ENCODE data around the gene SCGN.

The SCGN gene, protein sequence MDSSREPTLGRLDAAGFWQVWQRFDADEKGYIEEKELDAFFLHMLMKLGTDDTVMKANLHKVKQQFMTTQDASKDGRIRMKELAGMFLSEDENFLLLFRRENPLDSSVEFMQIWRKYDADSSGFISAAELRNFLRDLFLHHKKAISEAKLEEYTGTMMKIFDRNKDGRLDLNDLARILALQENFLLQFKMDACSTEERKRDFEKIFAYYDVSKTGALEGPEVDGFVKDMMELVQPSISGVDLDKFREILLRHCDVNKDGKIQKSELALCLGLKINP

DNA sequence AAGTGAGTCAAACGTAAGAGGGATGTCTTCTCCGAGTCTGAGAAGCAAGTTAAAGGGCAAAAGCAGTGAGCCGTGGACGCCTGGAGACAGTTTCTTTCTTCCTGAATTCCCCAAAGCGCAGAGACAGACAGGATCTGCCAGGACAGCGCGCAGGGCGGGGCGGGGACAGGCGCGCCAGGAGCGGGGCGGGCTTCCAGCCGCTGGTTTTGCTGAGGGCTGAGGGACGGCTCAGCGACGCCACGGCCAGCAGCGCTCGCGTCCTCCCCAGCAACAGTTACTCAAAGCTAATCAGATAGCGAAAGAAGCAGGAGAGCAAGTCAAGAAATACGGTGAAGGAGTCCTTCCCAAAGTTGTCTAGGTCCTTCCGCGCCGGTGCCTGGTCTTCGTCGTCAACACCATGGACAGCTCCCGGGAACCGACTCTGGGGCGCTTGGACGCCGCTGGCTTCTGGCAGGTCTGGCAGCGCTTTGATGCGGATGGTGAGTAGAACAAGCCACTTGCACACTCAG is at the start of gene SCGN:
SCGN (plus strand) TSS at position 209 of the 509 bp plus-strand sequence; CDS start at position 398, 189 bp downstream.
- DNase-seq: no peak

DNA sequence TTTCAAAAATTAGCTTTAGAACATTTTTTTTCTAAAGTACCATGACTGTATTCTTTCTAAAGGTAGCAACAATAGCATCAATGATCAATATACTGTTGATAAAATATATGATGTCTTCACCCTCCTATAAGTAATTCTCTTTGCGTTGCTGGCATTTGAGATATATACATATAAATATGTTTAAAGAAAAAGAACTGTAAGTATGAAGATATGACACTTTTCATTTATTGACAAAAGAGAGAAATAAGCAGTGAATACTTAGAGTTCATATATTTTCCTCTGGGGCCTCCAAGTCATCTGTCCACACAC is 49.4 kb upstream of the SCGN start:
- DNase-seq: no peak

DNA sequence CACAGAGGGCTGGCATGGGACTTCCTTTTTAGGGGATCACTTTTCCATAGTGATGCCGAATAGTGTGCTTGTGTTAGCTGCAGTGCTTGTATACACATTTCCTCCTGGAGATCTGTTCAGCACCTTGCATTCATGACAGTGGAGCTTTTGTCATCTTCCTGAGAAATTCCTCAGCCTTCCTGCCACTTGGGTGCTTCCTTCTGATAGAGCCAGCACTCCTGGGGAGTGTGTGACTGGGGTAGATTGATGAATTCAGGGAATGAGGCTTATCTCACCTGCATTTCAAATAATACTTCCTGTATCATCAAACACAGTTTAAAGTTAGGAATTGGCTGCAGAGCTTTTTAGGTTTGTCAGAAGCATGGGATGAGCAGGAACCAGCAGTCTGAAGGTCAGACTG is 48.8 kb upstream of the SCGN start:
- no peak for DNase-seq

DNA sequence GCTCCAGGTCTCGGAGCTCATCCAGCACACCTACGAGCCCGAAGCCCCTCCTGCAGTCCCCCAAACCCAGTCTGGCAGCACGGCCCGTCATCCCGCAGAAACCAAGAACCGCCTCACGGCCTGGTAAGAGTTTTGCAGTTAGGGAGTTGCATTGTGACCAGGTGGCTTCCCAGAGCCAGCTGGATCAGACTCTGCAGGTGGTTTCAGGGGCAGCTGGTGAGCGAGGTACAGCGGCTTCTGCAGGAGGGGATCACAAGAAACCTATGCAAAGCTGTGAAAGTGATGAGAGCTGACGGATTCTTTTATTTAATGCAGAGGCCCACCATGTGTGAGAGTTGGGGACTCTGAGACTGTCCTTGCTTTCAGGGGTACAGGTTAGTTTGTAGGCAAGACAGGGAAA is 45.9 kb upstream of the SCGN start:
- no peak for DNase-seq

DNA sequence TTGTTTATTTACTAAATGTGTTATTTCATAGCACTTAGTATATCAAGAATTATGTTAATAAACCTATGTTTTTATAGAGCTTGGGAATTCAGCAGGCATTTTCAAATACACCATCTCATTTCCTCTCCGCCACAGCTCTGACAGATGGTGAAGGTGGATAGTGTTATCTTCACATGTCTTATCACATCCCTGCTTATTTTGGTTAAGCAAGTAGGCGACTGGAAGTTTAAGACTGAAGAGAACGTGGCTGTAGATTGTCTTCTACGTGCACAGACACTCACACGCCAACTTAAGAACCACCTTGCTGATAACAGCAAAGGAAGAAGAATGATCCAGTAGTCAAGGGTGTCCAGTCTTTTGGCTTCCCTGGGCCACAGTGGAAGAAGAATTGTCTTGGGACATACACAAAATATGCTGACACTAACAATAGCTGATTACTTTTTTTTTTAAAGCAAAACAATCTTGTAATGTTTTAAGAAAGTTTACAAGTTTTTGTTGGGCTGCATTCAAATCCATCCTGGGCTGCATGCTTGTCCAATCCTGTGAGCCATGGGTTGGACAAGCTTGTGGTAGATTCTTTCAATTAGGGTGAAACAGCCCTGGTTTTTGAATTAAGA is 43.3 kb upstream of the SCGN start:
- DNase-seq: no peak

DNA sequence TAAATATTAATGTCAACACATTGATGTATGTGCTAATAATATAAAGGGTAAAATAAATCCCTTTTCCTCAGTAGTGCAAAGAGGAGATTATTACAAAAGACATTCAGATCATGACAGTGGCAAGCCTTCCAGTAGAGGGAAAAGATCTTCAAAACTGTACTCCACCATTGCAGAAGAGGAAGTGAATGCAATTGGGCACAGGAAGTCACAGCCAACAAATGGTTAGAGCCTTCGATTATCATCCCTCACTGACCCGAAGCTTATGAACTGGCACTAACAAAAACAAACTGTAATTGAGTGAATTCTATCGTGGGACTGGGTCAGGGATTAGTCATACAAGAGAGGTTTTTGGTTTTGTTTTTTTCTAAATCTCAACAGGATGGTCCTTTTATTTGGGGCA is 39.3 kb upstream of the SCGN start:
- DNase-seq: no peak

DNA sequence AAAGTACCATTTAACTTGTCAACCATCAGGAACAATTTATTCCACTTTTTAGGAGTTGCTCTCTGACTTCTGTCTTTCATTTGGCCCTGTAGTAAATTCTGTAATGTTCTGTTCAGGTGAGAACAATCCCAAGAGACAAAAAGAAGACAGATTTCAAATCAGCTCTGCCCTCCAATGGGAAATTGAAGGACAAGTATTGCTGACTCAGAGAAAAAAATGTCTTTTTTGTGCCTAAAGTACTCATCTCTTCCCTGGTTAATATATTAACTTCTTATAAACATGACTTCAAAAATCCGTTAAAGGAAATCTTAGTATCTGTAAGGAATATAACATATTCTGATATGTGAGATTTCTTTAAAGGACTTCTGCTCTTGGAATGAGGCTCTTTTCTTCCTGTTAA is 38.6 kb upstream of the SCGN start:
- no peak for DNase-seq

DNA sequence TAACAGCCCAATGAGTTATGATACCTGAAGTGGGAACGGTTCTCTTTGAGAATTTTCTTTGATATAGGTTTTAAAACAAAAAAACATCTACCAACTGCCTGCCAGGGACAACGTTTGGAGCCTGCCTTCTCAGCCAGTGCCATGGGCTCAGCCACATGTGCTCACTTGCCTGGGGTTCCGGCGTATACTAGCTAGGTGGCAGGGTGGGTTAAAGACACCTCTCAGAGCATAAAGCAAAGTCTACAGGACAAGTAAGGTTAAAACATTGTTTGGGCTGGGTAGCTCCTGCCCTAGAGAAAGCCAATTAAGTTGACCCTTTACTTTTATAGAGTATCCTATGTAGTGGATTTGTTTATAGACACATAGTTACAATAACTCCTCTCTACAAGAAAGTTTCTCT is 38.0 kb upstream of the SCGN start:
- no peak for DNase-seq

DNA sequence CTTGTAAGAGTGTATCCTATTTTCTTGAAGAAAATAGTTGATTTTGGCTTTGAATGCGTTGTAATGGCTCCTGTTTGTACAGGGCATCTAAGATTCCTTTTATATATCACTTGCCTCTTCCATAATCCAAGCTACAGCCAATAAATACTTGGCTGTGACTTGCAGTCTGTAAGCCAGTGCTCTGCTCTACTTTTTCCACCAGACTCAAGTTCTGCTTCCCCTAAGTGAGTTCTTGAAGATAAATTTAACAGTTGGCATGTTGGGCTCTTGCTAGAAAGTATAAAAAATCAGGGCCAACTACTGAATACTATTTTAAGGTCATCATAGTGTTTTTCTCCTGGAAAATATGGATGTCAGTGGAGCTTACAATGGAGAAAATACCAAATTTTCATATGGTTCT is 36.5 kb upstream of the SCGN start:
- DNase-seq: no peak

DNA sequence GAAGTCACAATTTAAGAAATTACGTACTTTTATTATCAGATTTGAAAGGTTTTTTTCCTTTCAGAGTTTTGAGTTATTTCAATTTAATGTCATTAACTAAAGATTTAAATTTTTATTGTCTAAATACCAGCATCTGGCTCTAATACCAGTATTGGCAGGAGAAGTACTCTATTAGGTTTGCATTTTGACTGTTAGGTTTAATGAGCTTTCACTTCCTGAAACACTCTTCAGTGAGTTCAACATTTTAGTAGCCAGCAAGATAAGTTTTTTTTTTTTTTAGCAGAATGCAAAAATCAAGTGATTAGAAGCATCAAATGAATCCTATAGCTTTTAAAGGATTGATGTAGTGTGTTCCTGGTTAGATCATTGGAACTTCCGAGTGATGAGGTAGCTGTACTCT is 34.0 kb upstream of the SCGN start:
- DNase-seq: no peak

DNA sequence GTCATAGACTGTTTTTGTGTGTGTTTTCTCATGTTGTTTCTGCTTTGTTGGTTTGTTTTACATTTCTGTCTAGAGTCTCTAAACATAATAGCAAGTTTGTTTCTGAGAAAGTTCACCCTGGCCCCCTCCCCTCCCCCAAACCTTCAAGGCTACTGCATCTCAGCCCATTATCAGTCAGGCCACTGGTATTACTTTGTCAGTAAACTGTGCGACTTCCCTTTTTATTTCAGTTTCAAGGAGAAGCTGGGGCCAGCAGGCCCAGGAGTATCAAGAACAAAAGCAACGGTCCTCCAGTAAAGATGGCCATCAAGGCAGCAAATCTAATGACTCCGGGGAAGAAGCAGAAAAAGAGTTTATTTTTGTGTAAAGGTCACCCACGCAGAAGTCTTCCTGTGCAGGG is 32.8 kb upstream of the SCGN start:
- no peak for DNase-seq

DNA sequence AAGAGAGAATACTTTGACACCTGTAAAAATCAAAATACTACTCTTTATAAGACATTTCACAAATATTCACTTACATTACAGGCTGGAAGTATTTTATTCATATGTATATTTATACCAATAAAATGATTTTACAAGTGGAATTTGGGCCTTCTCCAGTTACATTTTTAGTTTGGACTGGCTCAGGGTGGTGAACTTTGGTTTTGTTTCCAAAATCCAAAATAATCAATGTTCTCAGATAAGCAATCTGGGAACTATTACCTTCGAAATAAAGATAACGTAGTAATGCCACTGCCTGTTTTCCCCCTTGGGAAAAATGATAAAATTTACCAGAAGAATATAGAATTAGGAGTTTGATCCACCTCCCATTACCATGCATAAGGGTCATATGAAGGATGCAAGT is 31.6 kb upstream of the SCGN start:
- DNase-seq: no peak

DNA sequence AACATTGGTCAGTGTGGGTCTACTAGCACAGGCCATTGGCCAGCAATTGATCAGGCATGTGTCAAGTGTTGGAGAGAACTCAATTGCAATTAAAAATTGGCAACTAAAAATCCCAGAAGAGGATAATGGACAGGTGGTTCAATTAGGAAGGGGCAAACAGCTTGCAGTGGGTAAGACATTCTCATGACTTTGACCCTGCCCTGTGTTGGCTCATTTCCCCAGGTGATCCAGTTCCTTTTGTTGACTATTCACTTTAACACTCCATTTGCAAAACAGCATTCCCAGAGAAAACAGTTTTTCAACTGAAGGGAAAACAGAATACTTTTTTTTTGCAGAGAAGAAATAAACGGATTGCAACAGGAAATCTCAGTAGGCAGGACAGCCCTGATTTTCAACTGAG is 28.9 kb upstream of the SCGN start:
- DNase-seq: no peak

DNA sequence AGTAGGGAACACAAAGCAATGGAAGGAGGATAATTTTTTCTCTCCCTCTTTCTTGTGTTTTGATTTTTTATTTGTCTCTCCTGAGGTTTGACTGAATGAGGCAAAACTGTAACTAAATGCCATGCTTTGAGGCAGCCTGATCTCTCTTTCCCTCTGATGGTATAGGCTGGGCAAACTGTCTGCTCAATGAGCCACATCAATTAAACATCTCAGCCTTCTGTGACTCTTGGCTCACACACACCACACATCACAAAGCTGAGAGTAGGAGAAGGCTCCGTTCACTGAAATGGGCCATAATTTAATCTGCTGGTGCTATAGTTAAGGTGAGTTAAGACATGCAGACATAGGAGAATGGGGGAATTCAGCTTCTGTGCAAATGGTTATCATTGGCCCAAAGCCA is 28.1 kb upstream of the SCGN start:
- DNase-seq: no peak

DNA sequence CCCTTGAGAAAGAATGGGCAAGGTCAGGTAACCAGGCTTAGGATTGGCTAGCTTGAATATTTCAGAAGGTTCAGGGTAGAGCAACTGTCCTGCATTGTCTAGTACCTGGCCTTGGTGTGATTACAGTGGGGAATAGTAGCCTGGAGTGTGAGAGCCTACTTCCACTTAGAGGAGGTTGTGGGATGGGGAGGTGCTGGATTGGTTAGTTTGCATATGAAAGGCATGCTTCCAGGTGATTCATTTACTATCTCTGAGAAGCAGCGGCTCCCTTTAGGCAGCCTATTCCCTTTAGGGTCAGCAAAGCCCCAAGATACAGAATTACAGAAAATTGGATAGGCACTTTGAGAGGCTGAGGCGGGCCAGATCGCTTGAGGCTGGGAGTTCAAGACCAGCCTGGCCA is 25.0 kb upstream of the SCGN start:
- no peak for DNase-seq

DNA sequence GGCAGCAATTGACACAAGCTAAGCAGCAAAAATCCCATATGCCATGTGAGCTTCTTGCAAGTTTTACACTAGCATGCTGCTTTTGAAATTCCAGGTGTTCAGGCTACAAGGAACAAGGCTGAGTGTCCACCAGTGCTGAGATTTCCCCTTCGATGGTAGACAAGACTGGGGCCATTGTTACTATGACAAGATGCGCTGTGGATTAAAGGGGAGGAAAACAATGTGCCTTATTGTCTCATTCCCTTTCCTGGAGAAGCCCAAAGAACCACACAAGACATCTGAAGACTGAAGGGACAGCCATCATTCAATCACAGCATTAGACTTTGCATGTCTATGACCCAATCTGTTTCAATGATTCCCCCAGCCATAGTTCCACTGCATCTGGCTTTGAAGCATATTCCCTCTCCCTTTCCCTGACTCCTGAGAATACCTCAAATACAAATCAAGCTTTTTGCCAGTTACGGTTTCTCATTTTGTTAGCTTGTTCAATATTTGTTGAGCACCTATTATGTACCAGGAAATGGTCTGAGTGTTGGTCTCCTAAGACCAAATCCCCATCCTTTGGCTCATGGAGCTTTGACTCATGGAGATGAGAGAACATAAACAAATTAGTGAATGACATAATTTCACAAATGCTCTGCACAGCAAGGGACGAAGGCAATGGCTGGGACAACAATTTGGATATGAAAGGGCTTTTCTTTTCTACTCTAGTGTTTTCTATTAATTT is 23.4 kb upstream of the SCGN start:
- DNase-seq: no peak

DNA sequence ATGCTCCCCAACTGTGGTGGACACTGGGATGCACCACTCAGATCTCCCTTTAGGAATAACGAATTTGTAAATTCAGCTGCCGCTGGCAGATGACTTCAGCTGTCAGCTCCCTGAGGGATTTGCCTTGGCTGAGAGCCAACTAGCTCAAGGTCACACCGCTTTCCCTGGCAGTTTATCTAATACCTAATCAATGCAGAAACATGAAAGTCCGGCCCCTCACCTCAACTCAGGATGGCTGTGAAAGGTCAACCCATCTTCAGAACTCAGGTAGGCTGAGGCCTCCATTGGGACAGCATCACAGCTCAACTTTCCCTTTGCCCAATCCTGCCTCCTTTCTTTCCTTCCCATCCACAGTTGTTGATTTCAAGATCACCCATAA is 22.8 kb upstream of the SCGN start:
- peak; percentile 36 for DNase-seq

DNA sequence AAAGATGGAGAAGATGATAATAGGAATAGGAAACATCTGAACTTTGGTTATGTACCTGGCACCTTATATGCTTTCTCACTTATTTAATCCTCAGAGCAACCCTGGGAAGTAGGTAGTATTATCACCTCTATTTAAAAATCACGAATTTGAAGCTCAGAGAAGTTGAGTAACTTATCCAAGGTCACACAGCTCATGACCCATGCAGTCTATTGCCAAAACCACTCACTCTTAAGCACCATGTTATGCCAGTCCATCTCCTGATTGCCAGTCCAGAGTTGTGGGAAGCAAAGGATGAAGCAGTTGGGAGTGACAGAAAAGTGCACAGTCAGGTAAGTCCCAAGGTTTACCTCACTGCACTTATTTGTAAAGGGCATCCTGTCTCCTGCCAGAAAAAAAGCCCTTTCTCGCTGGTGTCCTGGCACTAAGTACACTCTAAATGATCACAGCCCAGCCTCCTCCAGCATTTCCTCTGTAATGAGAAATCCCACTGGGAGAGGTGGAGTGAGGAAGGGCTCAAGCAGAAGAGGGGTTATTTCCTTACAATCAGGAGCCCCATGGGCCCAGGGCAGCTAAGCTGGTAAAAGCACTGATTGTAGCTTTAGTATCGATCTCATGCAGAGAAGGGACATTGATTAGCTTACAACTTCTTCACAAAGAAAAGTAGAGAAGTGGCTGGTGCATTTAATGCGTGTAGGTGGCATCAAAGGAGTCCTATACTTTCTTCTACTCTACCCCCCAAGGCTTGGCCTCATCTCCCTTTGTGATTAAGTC is 21.3 kb upstream of the SCGN start:
- DNase-seq: no peak

DNA sequence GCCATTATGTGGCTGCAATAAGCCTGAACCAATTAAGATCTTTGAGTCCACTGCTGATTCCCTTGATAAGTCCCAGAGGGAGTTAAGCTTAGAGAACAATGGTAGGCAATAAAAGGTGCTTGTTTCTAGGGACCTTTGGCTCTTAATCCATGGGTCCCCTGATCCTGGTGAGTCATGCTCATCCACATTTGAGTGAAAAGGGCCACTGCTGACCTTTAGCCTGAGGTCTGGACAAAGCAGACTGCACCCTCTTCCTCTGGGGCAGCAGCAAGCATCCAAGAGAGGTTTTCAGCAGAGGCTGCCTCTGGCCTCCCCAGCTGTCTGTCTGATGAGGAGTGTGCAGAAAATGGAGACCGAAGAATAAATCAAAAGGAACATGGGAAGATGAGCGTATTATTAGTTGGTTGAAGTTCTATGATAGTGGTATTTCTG is 16.1 kb upstream of the SCGN start:
- DNase-seq: no peak

DNA sequence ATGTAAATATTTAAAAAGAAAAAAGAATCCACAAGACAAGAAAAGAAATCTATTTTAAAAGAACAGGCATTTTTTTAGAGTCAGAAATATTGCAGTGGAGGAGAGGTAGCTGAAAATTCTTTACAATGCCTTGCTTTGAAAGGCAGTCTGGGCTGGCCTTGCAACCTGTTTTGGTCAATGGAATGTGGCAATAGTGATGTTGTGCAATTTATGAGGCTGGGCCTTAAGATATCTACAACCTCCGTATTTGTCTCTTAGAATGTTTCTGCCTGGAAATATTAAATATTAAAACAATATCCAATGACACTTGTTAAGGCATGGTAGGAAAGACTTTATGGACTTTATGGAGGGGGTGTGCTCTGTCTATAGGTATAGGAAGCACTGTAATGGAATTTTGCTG is 14.8 kb upstream of the SCGN start:
- no peak for DNase-seq

DNA sequence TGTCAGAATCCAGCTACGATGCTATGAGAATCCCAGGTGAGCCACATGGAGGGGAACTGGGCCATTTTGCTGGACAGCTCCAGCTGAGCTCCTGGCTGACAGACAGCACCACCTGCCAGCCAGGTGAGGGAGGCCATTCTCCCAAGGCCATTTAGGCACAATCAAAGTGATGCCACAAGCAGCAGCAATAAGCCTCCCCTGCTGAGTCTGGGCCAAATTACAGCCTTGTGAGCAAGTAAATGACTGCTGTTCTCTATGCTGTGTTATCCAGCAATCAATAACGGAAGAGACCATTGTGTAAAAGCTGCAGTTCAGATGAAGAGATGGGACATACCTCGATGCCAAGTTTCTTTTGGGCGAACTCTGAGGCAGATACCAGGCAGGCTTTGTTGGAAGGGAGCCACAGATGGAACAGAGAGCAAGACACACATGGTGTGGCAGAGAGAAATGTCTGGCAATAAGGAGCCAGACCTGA is 14.0 kb upstream of the SCGN start:
- peak; percentile 77 for DNase-seq

DNA sequence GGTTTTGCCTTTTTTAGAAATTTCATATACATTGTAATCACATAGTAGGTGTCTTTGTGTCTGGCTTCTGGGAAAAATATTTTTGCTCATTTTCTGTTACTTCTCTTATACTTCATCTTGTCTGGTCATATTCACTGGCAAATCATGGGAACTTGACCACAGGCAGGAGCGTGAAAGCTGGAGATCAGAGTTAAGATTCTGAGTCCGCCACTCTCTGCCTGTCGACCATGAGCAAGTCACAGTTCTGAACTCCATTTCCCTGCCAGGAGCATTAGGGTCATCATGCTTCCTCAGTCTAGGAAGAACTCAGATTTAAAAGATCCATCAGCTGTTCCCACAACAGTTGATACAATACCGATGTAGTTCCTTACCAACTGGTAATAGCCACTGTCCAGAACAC is 12.4 kb upstream of the SCGN start:
- no peak for DNase-seq

DNA sequence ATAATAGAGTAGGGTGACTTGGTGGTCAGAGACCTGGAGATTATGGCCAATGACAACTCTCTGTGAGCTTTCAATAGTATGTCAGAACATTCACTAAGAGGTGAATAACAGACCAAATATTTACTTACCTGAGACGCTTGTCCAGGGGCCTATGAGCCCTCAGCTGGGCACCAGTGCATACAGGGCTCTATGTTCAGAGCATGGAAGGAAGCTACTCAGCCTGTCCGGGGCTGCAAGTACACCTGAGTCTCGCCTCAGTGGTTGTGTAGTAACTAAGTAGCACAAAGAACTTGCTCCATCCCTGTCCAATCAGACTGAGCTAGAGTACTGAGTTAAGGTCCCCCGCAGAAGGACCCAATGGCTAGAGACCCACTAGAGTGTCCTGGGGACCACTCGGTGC is 11.6 kb upstream of the SCGN start:
- no peak for DNase-seq

DNA sequence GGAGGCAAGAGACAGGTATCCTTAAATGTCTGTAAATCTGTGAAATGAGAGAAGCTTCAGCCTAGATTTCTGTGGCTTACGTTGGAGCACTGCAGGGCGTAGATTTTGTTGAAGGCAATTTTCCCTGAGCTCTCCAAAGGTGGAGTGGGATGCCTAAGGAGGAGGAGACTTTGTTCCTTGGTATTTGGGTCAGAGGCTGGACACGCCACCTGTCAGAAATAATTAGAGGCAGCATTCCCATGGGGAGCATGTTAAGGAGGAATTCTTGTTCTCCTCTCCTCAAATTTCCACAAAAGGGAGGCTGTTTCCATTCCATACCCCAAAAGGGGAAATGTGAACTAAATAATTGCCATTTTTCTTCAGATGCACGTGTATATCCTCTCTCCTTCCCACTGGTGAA is 11.1 kb upstream of the SCGN start:
- no peak for DNase-seq
